HepG2 (cell line): ENCODE measurements around the gene RNASE4. TPM values are rescaled to one million over a fixed set of nuclear protein-coding genes. Genes with fewer than 3 reads are reported as not detected.

ENCODE experiments used
- ARID4A ChIP-seq: sonication (generic); formaldehyde crosslinking; IDR thresholded peaks from 2 replicates; pipeline ENCODE4 v1.5.0; 2020; ENCODE audit warnings: mild to moderate bottlenecking, missing genetic modification reagents, borderline replicate concordance
- DDIT3 ChIP-seq: sonication (generic); formaldehyde crosslinking; IDR thresholded peaks from 2 replicates; pipeline ENCODE4 v1.4.0; 2020; ENCODE audit warnings: mild to moderate bottlenecking, missing genetic modification reagents
- ETV6 ChIP-seq: sonication (generic); formaldehyde crosslinking; conservative IDR thresholded peaks from 2 replicates; pipeline ENCODE4 v1.4.0; 2020; ENCODE audit warnings: missing genetic modification reagents
- GMEB1 ChIP-seq: sonication (generic); formaldehyde crosslinking; IDR thresholded peaks from 2 replicates; pipeline ENCODE4 v1.5.1; 2020; ENCODE audit warnings: missing genetic modification reagents, mild to moderate bottlenecking, borderline replicate concordance
- HBP1 ChIP-seq: IDR thresholded peaks from 2 replicates; pipeline ENCODE4 v1.6.1; 2016; ENCODE audit warnings: low read depth, control low read depth
- HMG20A ChIP-seq: IDR thresholded peaks from 2 replicates; pipeline ENCODE4 v1.6.1; 2016; ENCODE audit warnings: borderline replicate concordance
- HOXA3 ChIP-seq: sonication (generic); formaldehyde crosslinking; IDR thresholded peaks from 2 replicates; pipeline ENCODE4 v1.5.0; 2020; ENCODE audit warnings: missing genetic modification reagents
- MEIS1 ChIP-seq: sonication (generic); formaldehyde crosslinking; IDR thresholded peaks from 2 replicates; pipeline ENCODE4 v1.9.0; 2021; ENCODE audit warnings: mild to moderate bottlenecking, missing genetic modification reagents, moderate library complexity, borderline replicate concordance
- NFKB2 ChIP-seq: sonication (generic); formaldehyde crosslinking; IDR thresholded peaks from 2 replicates; pipeline ENCODE4 v1.4.0; 2020; ENCODE audit warnings: missing genetic modification reagents, borderline replicate concordance
- REST ChIP-seq, 2 experiments: IDR thresholded peaks; 2 replicates each; pipeline ENCODE4 v1.6.1; 2011 to 2012; ENCODE audit warnings: low read length in 2 of 2, borderline replicate concordance in 1 of 2, low read depth in 1 of 2, mild to moderate bottlenecking in 1 of 2, moderate library complexity in 1 of 2
- RFX5 ChIP-seq: IDR thresholded peaks from 2 replicates; pipeline ENCODE4 v1.6.1; 2011; ENCODE audit warnings: low read depth, low read length, improper control_type of control experiment
- ZNF275 ChIP-seq: sonication (generic); formaldehyde crosslinking; IDR thresholded peaks from 2 replicates; pipeline ENCODE4 v1.8.0; 2022; ENCODE audit warnings: missing genetic modification reagents, mild to moderate bottlenecking, inconsistent platforms, borderline replicate concordance
- ZNF431 ChIP-seq: sonication (generic); formaldehyde crosslinking; IDR thresholded peaks from 2 replicates; pipeline ENCODE4 v1.9.0; 2022; ENCODE audit warnings: missing genetic modification reagents, low read depth, mild to moderate bottlenecking, borderline replicate concordance
- polyA plus RNA-seq, 8 experiments: library from polyadenylated mRNA; depleted of rRNA in 3 of 8; stranded (reverse) in 7 of 8; unstranded in 1 of 8; fragments of >200 nt; fragmentation: Illumina TruSeq in 4 of 8; extraction: Trizol in 4 of 8; gene quantifications; 2 replicates each; pipeline versions ENCODE4 v1.2.1 to v1.2.3, GENCODE V29; 2011 to 2016; ENCODE audit warnings: low read depth in 4 of 8, missing spikeins in 1 of 8, mixed read lengths in 1 of 8; ENCODE audit not compliant: insufficient read depth in 1 of 8
- total RNA-seq, 5 experiments: library from RNA; depleted of rRNA; stranded (reverse); fragments of >200 nt; fragmentation: Illumina TruSeq; extraction: Trizol; gene quantifications; 2 replicates each; pipeline ENCODE4 v1.2.3, GENCODE V29; 2016; ENCODE audit warnings: low read depth in 1 of 5

The RNASE4 gene
- total and polyA plus RNA-seq, 2 of the 13 experiments (the other 11 are each of a cell fraction or from before 2014, with no cell fraction given), result 109 to 983 TPM

GRCh38 chr14:20683891-20684661 is at the start of gene RNASE4 (continued):
- TF ChIP-seq ARID4A (CRISPR knock-in tag) (peak; percentile 64; the same call in 1 of the 2 replicates), MEIS1 (CRISPR knock-in tag) (no peak), DDIT3 (CRISPR knock-in tag) (no peak; the same call in 1 of the 2 replicates), ZNF431 (no peak; the same call in 1 of the 2 replicates), RFX5 (no peak), GMEB1 (CRISPR knock-in tag) (peak; percentile 79), ETV6 (CRISPR knock-in tag) (no peak), NFKB2 (CRISPR knock-in tag) (peak; percentile 96; the same call in 1 of the 2 replicates), HOXA3 (peak; percentile 83), HBP1 (CRISPR knock-in tag) (0 out of 2 replicates have a peak, but pooled peaks have one; percentile 47), HMG20A (peak; percentile 29; the same call in 1 of the 2 replicates), ZNF275 (CRISPR knock-in tag) (peak; percentile 84; the same call in 1 of the 2 replicates), REST (IDR thresholded peaks at IDR 0.05; ENCODE audit: borderline replicate concordance in 1 of 2, low read depth in 1 of 2, low read length in 2 of 2) (peak in 1 of 2 experiments; percentile 45; a peak in 2 of 4 replicates)
